Stomach (tissue), 4 donors: ENCODE measurements around the gene HYCC1.

Experiments
- CTCF ChIP-seq, 7 experiments: fragments of 450-650 bp in 4 of 7; fragments of 200-600 bp in 3 of 7; sonication (generic) in 3 of 7; IDR thresholded peaks; one replicate each; pipeline ENCODE4 v1.5.1; 2016 to 2019; ENCODE audit warnings: antibody characterized with exemption in 7 of 7, control low read depth in 2 of 7, mild to moderate bottlenecking in 1 of 7
- POLR2A ChIP-seq, 4 donors: fragments of 450-650 bp; IDR thresholded peaks; one replicate each; pipeline ENCODE4 v1.6.1; 2016; ENCODE audit warnings: antibody characterized with exemption in 4 of 4, control low read depth in 2 of 4, mild to moderate bottlenecking in 1 of 4, moderate library complexity in 1 of 4

- TF ChIP-seq POLR2A (IDR thresholded peaks at IDR 0.05) (no peak), CTCF (IDR thresholded peaks at IDR 0.05) (no peak)
Observed at GRCh38 chr7:23021596-23021995, 7.7 kb upstream of the HYCC1 start.
